Measurements from ENCODE around the gene DAPK2. TPM values are rescaled to one million over a fixed set of nuclear protein-coding genes. Genes with fewer than 3 reads are reported as not detected.
A peak's percentile ranks its signal among the peaks of the same experiment; 100 is the strongest.

The DAPK2 gene
- total RNA-seq, 2 donors from 2014 or later: 28.8 to 57.6 TPM

DNA sequence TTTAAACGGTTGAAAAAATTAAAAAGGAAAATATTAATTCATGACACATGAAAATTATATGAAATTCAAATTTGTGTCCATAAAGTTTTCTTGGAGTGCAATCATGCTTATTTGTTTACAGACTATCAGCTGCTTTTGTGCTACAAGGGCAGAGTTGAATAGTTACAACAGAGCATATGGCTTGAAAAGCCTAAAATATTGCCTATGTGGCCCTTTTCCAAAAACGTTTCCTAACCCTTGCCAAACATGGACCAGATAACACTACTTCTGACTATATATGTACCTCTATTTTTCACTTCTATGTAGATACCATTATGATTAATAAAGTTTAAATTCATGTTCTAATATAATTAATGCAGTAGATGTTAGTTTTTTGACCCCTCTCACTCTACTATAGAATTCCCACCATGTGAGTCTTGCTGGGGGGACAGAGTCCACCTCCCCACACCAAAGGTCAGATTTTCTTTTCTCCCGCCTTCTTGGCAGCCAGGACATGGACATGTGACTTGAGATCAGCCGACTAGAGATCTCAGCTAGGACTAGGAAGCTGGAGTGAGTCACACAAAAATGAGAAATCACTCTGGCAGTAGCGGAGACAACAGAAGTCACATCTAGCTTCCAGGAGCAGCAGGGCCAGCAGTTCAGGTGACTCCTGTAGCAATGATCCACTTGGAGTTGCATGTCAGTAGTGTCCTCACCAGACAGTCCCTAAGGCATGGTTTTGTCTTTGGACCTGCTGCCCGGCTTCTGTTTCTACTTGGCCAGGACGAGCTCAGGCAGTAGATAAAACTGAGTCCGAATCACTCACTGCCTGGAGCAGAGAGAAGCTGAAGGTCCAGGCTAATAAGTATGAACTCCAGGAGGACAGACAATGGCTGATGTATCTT lies 24.9 kb upstream of the DAPK2 start:
- peak overlapping the region; percentile 81 for H3K27ac ChIP-seq
- DNase-seq (ENCODE audit: low spot score): peak; percentile 73
- H3K4me3 ChIP-seq: no peak overlapping the region
- no peaks in the 10 kb centered on the region for H3K27me3 ChIP-seq
- peaks cover 0 to 31% of the 10 kb centered on the region in 2 donors for H3K4me1 ChIP-seq
- peaks cover 30% of the 10 kb centered on the region for H3K36me3 ChIP-seq
- TF ChIP-seq, protein P1, sequence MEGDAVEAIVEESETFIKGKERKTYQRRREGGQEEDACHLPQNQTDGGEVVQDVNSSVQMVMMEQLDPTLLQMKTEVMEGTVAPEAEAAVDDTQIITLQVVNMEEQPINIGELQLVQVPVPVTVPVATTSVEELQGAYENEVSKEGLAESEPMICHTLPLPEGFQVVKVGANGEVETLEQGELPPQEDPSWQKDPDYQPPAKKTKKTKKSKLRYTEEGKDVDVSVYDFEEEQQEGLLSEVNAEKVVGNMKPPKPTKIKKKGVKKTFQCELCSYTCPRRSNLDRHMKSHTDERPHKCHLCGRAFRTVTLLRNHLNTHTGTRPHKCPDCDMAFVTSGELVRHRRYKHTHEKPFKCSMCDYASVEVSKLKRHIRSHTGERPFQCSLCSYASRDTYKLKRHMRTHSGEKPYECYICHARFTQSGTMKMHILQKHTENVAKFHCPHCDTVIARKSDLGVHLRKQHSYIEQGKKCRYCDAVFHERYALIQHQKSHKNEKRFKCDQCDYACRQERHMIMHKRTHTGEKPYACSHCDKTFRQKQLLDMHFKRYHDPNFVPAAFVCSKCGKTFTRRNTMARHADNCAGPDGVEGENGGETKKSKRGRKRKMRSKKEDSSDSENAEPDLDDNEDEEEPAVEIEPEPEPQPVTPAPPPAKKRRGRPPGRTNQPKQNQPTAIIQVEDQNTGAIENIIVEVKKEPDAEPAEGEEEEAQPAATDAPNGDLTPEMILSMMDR (IDR thresholded peaks at IDR 0.05): no peak
- no peaks in the 10 kb centered on the region for H3K9me3 ChIP-seq

GRCh38 chr15:64070106-64070505 lies 23.8 kb upstream of the DAPK2 start:
- TF ChIP-seq, protein P1 (IDR thresholded peaks at IDR 0.05): no peak
- Histone ChIP-seq H3K36me3 (peaks cover 27% of the 10 kb centered on the region), H3K27me3 (no peaks in the 10 kb centered on the region), H3K9me3 (no peaks in the 10 kb centered on the region), H3K4me1 (peaks cover 0 to 31% of the 10 kb centered on the region in 2 donors), H3K4me3 (no peak overlapping the region), H3K27ac (peak overlapping the region in 1 of 2 donors; percentile 81)
- no peak for DNase-seq (ENCODE audit: low spot score)

DNA sequence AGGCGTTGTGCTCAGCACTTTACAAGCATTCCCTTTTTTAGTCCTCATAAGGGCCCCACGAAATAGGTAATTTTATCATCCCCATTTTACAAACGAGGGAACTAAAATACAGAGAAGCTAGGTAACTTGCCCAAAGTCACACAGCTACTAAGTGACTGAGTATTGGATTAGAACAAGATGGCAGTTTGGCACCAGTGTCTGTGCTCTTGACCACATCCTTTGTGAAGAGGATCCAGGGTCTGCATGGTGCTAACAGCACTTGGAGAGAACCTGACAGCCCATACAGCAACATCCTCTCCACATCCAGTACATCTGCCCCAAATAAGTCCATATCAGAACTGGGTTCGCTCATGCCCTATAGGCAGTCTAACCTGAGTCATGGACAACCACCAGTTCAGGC lies 21.8 kb upstream of the DAPK2 start:
- Histone ChIP-seq H3K9me3 (no peaks in the 10 kb centered on the region), H3K27ac (no peak overlapping the region), H3K4me3 (no peak overlapping the region), H3K27me3 (no peaks in the 10 kb centered on the region), H3K4me1 (peaks cover 0 to 31% of the 10 kb centered on the region in 2 donors), H3K36me3 (peaks cover 11% of the 10 kb centered on the region)
- TF ChIP-seq, protein P1 (IDR thresholded peaks at IDR 0.05): no peak
- no peak for DNase-seq (ENCODE audit: low spot score)

DNA sequence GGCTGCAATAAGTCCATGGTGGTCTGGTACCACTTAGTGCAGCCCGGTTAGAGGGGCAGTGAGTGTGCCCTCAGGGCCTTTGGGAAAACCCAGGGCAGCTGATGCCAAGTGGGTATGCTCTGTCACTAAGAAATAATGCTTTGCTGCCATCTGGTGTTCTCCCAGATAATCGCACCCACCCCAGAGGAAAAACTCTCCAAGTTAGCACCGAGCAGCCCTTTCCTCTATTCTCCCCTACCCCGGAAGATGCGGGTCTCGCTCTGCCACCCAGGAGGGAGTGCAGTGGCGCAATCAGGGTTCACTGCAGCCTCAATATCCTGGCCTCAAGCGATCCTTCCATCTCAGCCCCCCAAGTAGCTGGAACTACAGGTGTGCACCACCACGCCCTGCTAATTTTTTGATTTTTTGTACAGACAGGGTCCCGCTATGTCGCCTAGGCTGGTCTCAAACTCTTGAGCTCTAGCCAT lies 21.3 kb upstream of the DAPK2 start:
- Histone ChIP-seq H3K4me1 (peaks cover 0 to 31% of the 10 kb centered on the region in 2 donors), H3K27me3 (no peaks in the 10 kb centered on the region), H3K4me3 (no peak overlapping the region), H3K9me3 (no peaks in the 10 kb centered on the region), H3K36me3 (peaks cover 9% of the 10 kb centered on the region), H3K27ac (no peak overlapping the region)
- DNase-seq (ENCODE audit: low spot score): no peak
- TF ChIP-seq, protein P1 (IDR thresholded peaks at IDR 0.05): peak; percentile 54 to 93

- no peak overlapping the region for H3K27ac ChIP-seq
- TF ChIP-seq, protein P1 (IDR thresholded peaks at IDR 0.05): no peak
- H3K9me3 ChIP-seq: no peaks in the 10 kb centered on the region
- no peak for DNase-seq (ENCODE audit: low spot score)
- H3K36me3 ChIP-seq: peaks cover under 1% of the 10 kb centered on the region
- H3K4me1 ChIP-seq: peaks cover 0 to 23% of the 10 kb centered on the region in 2 donors
- H3K27me3 ChIP-seq: no peaks in the 10 kb centered on the region
- no peak overlapping the region for H3K4me3 ChIP-seq
These were observed 20.2 kb upstream of the DAPK2 start for GRCh38 chr15:64066451-64066850.

Data from right atrium auricular region (tissue), 2 donors.